ENCODE data around the gene LRFN2.
A peak's percentile ranks its signal among the peaks of the same experiment; 100 is the strongest.

LRFN2 gene

GRCh38 chr6:40511884-40512283 is 75.3 kb downstream of the LRFN2 start:
- no peak for TF ChIP-seq CTCF (conservative IDR thresholded peaks at IDR 0.05; ENCODE audit: low read length)
- H3K4me3 ChIP-seq (ENCODE audit: low read length) = no peak overlapping the region
- DNase-seq (ENCODE audit: low read depth) = no peak

- H3K4me3 ChIP-seq (ENCODE audit: low read length) = no peak overlapping the region
- no peak for DNase-seq (ENCODE audit: low read depth)
- no peak for TF ChIP-seq CTCF (conservative IDR thresholded peaks at IDR 0.05; ENCODE audit: low read length)
Observed at GRCh38 chr6:40510442-40510841, 76.7 kb downstream of the LRFN2 start.

GRCh38 chr6:40509716-40510260 is 77.4 kb downstream of the LRFN2 start:
- H3K4me3 ChIP-seq (ENCODE audit: low read length) = no peak overlapping the region
- no peak for TF ChIP-seq CTCF (conservative IDR thresholded peaks at IDR 0.05; ENCODE audit: low read length)
- DNase-seq (ENCODE audit: low read depth) = no peak

GRCh38 chr6:40509086-40509485 is 78.1 kb downstream of the LRFN2 start:
- no peak overlapping the region for H3K4me3 ChIP-seq (ENCODE audit: low read length)
- DNase-seq (ENCODE audit: low read depth) = no peak
- no peak for TF ChIP-seq CTCF (conservative IDR thresholded peaks at IDR 0.05; ENCODE audit: low read length)

GRCh38 chr6:40506954-40507353 is 80.2 kb downstream of the LRFN2 start:
- no peak for TF ChIP-seq CTCF (conservative IDR thresholded peaks at IDR 0.05; ENCODE audit: low read length)
- no peak overlapping the region for H3K4me3 ChIP-seq (ENCODE audit: low read length)
- peak; percentile 1 for DNase-seq (ENCODE audit: low read depth)

GRCh38 chr6:40505191-40505810 is 81.9 kb downstream of the LRFN2 start:
- TF ChIP-seq CTCF (conservative IDR thresholded peaks at IDR 0.05; ENCODE audit: low read length) = no peak
- no peak overlapping the region for H3K4me3 ChIP-seq (ENCODE audit: low read length)
- no peak for DNase-seq (ENCODE audit: low read depth)

GRCh38 chr6:40504274-40504673 is 82.9 kb downstream of the LRFN2 start:
- H3K4me3 ChIP-seq (ENCODE audit: low read length) = no peak overlapping the region
- no peak for TF ChIP-seq CTCF (conservative IDR thresholded peaks at IDR 0.05; ENCODE audit: low read length)
- no peak for DNase-seq (ENCODE audit: low read depth)

All from AG10803 (cell line).